ENCODE results near the gene CCNYL1.
"Not testable (repeated sequence)": the region's sequence is repeated elsewhere in the genome, so short reads cannot be mapped to it uniquely, and the experiment has no call there.

CCNYL1 gene

DNA sequence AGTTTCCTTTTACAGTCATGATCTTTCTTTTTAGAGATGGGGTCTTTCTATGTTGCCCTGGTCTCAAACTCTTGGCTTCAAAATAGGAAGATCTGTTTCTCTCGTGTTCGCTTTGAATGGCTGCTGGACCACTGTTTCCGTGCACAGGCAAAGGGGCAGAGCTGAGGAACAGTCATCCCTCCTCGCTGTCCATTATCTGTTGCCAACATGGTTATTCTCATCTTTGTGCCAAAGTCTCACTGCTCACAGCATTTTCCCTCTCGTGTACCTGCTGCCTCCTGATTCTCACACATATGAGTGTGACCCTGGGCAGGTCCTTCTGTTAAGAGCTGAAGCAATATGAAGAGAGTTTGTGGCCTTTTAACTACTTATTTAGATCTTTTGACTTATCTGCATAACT lies 28.0 kb upstream of the CCNYL1 start:
- 91 to 97% methylated on average over 4 to 5 of the region's 5 CpGs for WGBS, 2 experiments (ENCODE audit: insufficient coverage in 2 of 2)
- Histone ChIP-seq H3K9me3 (ENCODE audit: control insufficient read depth, low read length) (no peaks in the 10 kb centered on the region), H3K27ac (ENCODE audit: low read depth, low read length, severe bottlenecking) (no peak overlapping the region)

DNA sequence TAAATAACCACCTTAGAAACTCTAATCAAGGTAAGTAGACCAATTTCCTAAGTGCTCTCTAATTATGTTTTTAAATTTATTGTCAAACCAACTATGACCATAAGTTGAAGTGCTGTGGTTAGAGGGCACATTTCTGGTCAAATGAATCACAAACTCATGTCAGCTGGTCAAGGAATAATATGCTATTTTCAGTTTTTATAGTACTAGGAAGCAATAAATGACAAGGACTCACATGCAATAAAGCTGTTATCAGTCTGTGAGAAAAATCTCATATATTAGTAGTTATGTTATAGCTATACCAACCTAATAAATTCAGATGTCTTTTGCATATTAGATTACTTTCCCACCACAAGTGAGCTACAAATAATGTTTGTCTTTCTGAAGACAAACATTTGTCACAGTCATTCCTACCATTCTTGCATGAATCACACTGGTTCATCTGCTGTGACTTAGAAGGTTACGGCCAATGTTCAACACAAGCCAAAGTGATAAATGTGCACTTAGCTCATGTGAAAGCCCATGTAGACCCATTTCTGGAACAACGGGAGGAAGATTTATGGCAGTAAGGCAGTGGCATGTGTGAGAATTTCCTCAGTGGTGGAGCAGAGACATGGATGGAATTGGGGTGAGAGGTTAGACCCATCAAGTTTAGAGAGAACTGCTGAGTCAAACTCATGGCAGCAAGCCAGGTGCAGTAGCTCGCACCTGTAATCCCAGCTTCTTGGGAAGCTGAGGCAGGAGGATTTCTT lies 27.4 kb upstream of the CCNYL1 start:
- Histone ChIP-seq H3K27ac (ENCODE audit: low read depth, low read length, severe bottlenecking) (no peak overlapping the region), H3K36me3 (ENCODE audit: control insufficient read depth, insufficient read depth, low read length) (no peaks in the 10 kb centered on the region), H3K9me3 (ENCODE audit: control insufficient read depth, low read length) (no peaks in the 10 kb centered on the region), H3K4me1 (ENCODE audit: control insufficient read depth, insufficient read depth, low read length, poor library complexity, severe bottlenecking) (peaks cover 5% of the 10 kb centered on the region), H3K4me3 (ENCODE audit: extremely low read depth, insufficient read depth, low read length, poor library complexity, severe bottlenecking) (no peak overlapping the region)
- WGBS, 2 experiments (ENCODE audit: insufficient coverage in 2 of 2): 87 to 97% methylated on average over 2 of the region's 3 CpGs

More for the DNA sequence above, 28.0 kb upstream of the CCNYL1 start:
- Histone ChIP-seq H3K4me3 (ENCODE audit: extremely low read depth, insufficient read depth, low read length, poor library complexity, severe bottlenecking) (no peak overlapping the region), H3K36me3 (ENCODE audit: control insufficient read depth, insufficient read depth, low read length) (no peaks in the 10 kb centered on the region), H3K4me1 (ENCODE audit: control insufficient read depth, insufficient read depth, low read length, poor library complexity, severe bottlenecking) (peaks cover 5% of the 10 kb centered on the region)

DNA sequence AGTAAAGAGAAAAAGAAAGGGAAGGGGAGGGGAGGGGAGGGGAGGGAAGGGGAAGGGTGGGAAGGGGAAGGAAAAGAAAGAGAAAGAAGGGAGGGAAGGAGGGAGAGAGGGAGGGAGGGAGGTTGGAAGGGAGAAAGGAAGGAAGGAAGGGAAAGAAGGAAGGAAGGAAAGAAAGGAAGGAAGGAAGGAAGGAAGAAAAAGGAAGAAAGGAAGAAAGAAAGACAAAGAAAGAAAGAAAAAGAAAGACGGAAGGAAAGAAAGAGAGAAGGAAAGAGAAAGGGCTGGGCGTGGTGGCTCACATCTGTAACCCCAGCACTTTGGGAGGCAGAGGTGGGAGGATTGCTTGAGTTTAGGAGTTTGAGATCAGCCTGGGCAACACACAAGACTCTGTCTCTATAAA lies 24.6 kb upstream of the CCNYL1 start:
- WGBS, 2 experiments (ENCODE audit: insufficient coverage in 2 of 2): 77% methylated on average over 2 of the region's 2 CpGs

DNA sequence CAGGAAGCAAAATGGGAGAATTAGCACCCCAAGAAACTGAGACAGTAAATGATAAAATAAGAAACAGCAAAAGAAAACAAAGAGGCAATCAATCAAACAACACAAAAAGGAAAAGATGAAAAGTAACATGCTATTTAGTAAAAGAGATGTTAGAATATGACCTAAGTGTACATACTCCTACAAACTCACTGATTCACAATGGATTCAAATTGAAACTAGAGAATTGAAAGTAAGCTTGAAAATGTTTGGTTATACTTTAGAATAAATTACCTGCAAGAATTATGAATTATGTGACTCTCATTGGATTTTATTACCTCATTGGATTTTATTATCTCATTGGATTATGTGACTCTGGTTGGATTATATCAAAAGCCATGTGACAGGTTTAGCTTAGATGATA lies 22.8 kb upstream of the CCNYL1 start:
- H3K4me3 ChIP-seq (ENCODE audit: extremely low read depth, insufficient read depth, low read length, poor library complexity, severe bottlenecking): no peak overlapping the region
- no peaks in the 10 kb centered on the region for H3K36me3 ChIP-seq (ENCODE audit: control insufficient read depth, insufficient read depth, low read length)
- peaks cover 5% of the 10 kb centered on the region for H3K4me1 ChIP-seq (ENCODE audit: control insufficient read depth, insufficient read depth, low read length, poor library complexity, severe bottlenecking)
- no peaks in the 10 kb centered on the region for H3K9me3 ChIP-seq (ENCODE audit: control insufficient read depth, low read length)
- H3K27ac ChIP-seq (ENCODE audit: low read depth, low read length, severe bottlenecking): no peak overlapping the region

More for the DNA sequence above, 24.6 kb upstream of the CCNYL1 start:
- no peaks in the 10 kb centered on the region for H3K36me3 ChIP-seq (ENCODE audit: control insufficient read depth, insufficient read depth, low read length)
- peaks cover 5% of the 10 kb centered on the region for H3K4me1 ChIP-seq (ENCODE audit: control insufficient read depth, insufficient read depth, low read length, poor library complexity, severe bottlenecking)
- H3K4me3 ChIP-seq (ENCODE audit: extremely low read depth, insufficient read depth, low read length, poor library complexity, severe bottlenecking): no peak overlapping the region
- no peak overlapping the region for H3K27ac ChIP-seq (ENCODE audit: low read depth, low read length, severe bottlenecking)
- no peaks in the 10 kb centered on the region for H3K9me3 ChIP-seq (ENCODE audit: control insufficient read depth, low read length)

- not testable (repeated sequence) for H3K36me3 ChIP-seq (ENCODE audit: control insufficient read depth, insufficient read depth, low read length); H3K9me3 ChIP-seq (ENCODE audit: control insufficient read depth, low read length); H3K4me1 ChIP-seq (ENCODE audit: control insufficient read depth, insufficient read depth, low read length, poor library complexity, severe bottlenecking); H3K27ac ChIP-seq (ENCODE audit: low read depth, low read length, severe bottlenecking); H3K4me3 ChIP-seq (ENCODE audit: extremely low read depth, insufficient read depth, low read length, poor library complexity, severe bottlenecking)
- 93 to 96% methylated on average over 14 to 16 of the region's 16 CpGs for WGBS, 2 experiments (ENCODE audit: insufficient coverage in 2 of 2)
Observed at GRCh38 chr2:207690845-207691461, 20.5 kb upstream of the CCNYL1 start.

- H3K4me1 ChIP-seq (ENCODE audit: control insufficient read depth, insufficient read depth, low read length, poor library complexity, severe bottlenecking): no peaks in the 10 kb centered on the region
- H3K9me3 ChIP-seq (ENCODE audit: control insufficient read depth, low read length): no peaks in the 10 kb centered on the region
- H3K27ac ChIP-seq (ENCODE audit: low read depth, low read length, severe bottlenecking): no peak overlapping the region
- 54 to 56% methylated on average over 4 to 6 of the region's 7 CpGs for WGBS, 2 experiments (ENCODE audit: insufficient coverage in 2 of 2)
- H3K36me3 ChIP-seq (ENCODE audit: control insufficient read depth, insufficient read depth, low read length): no peaks in the 10 kb centered on the region
- H3K4me3 ChIP-seq (ENCODE audit: extremely low read depth, insufficient read depth, low read length, poor library complexity, severe bottlenecking): no peak overlapping the region
Observed at GRCh38 chr2:207692206-207693065, 19.0 kb upstream of the CCNYL1 start.

GRCh38 chr2:207693641-207694249 lies 17.7 kb upstream of the CCNYL1 start:
- 86 to 92% methylated on average over 1 to 2 of the region's 4 CpGs for WGBS, 2 experiments (ENCODE audit: insufficient coverage in 2 of 2)
- Histone ChIP-seq H3K36me3 (ENCODE audit: control insufficient read depth, insufficient read depth, low read length) (no peaks in the 10 kb centered on the region), H3K27ac (ENCODE audit: low read depth, low read length, severe bottlenecking) (no peak overlapping the region), H3K4me1 (ENCODE audit: control insufficient read depth, insufficient read depth, low read length, poor library complexity, severe bottlenecking) (no peaks in the 10 kb centered on the region), H3K9me3 (ENCODE audit: control insufficient read depth, low read length) (no peaks in the 10 kb centered on the region), H3K4me3 (ENCODE audit: extremely low read depth, insufficient read depth, low read length, poor library complexity, severe bottlenecking) (no peak overlapping the region)

DNA sequence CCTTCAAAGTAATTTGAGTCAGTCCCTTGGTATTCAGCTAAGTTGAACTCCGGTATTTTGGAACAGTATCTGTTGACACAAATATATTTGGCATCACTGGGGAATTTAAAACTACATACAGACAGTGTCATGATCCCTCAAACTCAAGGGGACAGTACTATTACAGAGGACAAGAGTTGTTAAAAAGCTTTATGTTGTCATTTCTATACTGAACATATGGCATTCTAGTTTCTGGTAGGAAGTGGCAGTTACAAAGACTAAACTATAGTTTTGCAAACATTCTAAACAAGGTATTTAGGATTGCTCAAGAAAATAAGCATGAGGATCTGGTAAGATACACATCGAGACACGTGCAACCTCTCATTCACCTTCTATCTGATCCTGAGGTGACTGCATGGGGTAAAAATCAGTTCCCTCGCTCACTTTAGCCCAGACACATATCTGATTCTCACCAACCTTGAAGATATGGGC lies 16.6 kb upstream of the CCNYL1 start:
- Histone ChIP-seq H3K9me3 (ENCODE audit: control insufficient read depth, low read length) (no peaks in the 10 kb centered on the region), H3K27ac (ENCODE audit: low read depth, low read length, severe bottlenecking) (no peak overlapping the region), H3K36me3 (ENCODE audit: control insufficient read depth, insufficient read depth, low read length) (no peaks in the 10 kb centered on the region), H3K4me1 (ENCODE audit: control insufficient read depth, insufficient read depth, low read length, poor library complexity, severe bottlenecking) (no peaks in the 10 kb centered on the region), H3K4me3 (ENCODE audit: extremely low read depth, insufficient read depth, low read length, poor library complexity, severe bottlenecking) (no peak overlapping the region)
- 90 to 92% methylated on average over 2 to 3 of the region's 4 CpGs for WGBS, 2 experiments (ENCODE audit: insufficient coverage in 2 of 2)

- WGBS, 2 experiments (ENCODE audit: insufficient coverage in 2 of 2): 85 to 86% methylated on average over 2 of the region's 4 CpGs
- H3K4me1 ChIP-seq (ENCODE audit: control insufficient read depth, insufficient read depth, low read length, poor library complexity, severe bottlenecking): no peaks in the 10 kb centered on the region
- no peaks in the 10 kb centered on the region for H3K36me3 ChIP-seq (ENCODE audit: control insufficient read depth, insufficient read depth, low read length)
- no peak overlapping the region for H3K27ac ChIP-seq (ENCODE audit: low read depth, low read length, severe bottlenecking)
- no peak overlapping the region for H3K4me3 ChIP-seq (ENCODE audit: extremely low read depth, insufficient read depth, low read length, poor library complexity, severe bottlenecking)
- no peaks in the 10 kb centered on the region for H3K9me3 ChIP-seq (ENCODE audit: control insufficient read depth, low read length)
Observed at GRCh38 chr2:207695293-207695692, 16.1 kb upstream of the CCNYL1 start.

- 82 to 83% methylated on average over 5 of the region's 5 CpGs for WGBS, 2 experiments (ENCODE audit: insufficient coverage in 2 of 2)
- H3K4me1 ChIP-seq (ENCODE audit: control insufficient read depth, insufficient read depth, low read length, poor library complexity, severe bottlenecking); H3K9me3 ChIP-seq (ENCODE audit: control insufficient read depth, low read length); H3K27ac ChIP-seq (ENCODE audit: low read depth, low read length, severe bottlenecking); H3K36me3 ChIP-seq (ENCODE audit: control insufficient read depth, insufficient read depth, low read length); H3K4me3 ChIP-seq (ENCODE audit: extremely low read depth, insufficient read depth, low read length, poor library complexity, severe bottlenecking): not testable (repeated sequence)
Observed at GRCh38 chr2:207696911-207697310, 14.5 kb upstream of the CCNYL1 start.

All from mesodermal cell (in vitro differentiated cells).